Ishikawa (cell line): ENCODE measurements around the gene NPAS2.

Source experiments
- CEBPB ChIP-seq: IDR thresholded peaks from 2 replicates; pipeline ENCODE4 v1.6.1; 2012
- CREB1 ChIP-seq: IDR thresholded peaks from 2 replicates; pipeline ENCODE4 v1.6.1; 2012; ENCODE audit warnings: low read depth
- EGR1 ChIP-seq: IDR thresholded peaks from 2 replicates; pipeline ENCODE4 v1.6.1; 2012
- EP300 ChIP-seq: IDR thresholded peaks from 2 replicates; pipeline ENCODE4 v1.6.1; 2012; ENCODE audit warnings: borderline replicate concordance
- FOXM1 ChIP-seq: IDR thresholded peaks from 2 replicates; pipeline ENCODE4 v1.6.1; 2012; ENCODE audit warnings: low read depth, borderline replicate concordance
- NFIC ChIP-seq: IDR thresholded peaks from 2 replicates; pipeline ENCODE4 v1.6.1; 2012
- RAD21 ChIP-seq: IDR thresholded peaks from 2 replicates; pipeline ENCODE4 v1.6.1; 2012; ENCODE audit warnings: low read depth
- TAF1 ChIP-seq: IDR thresholded peaks from 2 replicates; pipeline ENCODE4 v1.6.1; 2012; ENCODE audit warnings: low read depth, mild to moderate bottlenecking
- TCF12 ChIP-seq: IDR thresholded peaks from 2 replicates; pipeline ENCODE4 v1.6.1; 2012; ENCODE audit warnings: low read depth
- TEAD4 ChIP-seq: IDR thresholded peaks from 2 replicates; pipeline ENCODE4 v1.6.1; 2012
- USF1 ChIP-seq: IDR thresholded peaks from 2 replicates; pipeline ENCODE4 v1.6.1; 2012
- YY1 ChIP-seq: IDR thresholded peaks from 2 replicates; pipeline ENCODE4 v1.6.1; 2012; ENCODE audit warnings: low read depth
- ZBTB7A ChIP-seq: IDR thresholded peaks from 2 replicates; pipeline ENCODE4 v1.6.1; 2012; ENCODE audit warnings: low read depth
- TF ChIP-seq, protein P1 (sequence below): IDR thresholded peaks from 2 replicates; pipeline ENCODE4 v1.6.1; 2012
- TF ChIP-seq, protein P2 (sequence below): IDR thresholded peaks from 2 replicates; pipeline ENCODE4 v1.6.1; 2012; ENCODE audit warnings: low read depth, mild to moderate bottlenecking

Gene NPAS2

DNA sequence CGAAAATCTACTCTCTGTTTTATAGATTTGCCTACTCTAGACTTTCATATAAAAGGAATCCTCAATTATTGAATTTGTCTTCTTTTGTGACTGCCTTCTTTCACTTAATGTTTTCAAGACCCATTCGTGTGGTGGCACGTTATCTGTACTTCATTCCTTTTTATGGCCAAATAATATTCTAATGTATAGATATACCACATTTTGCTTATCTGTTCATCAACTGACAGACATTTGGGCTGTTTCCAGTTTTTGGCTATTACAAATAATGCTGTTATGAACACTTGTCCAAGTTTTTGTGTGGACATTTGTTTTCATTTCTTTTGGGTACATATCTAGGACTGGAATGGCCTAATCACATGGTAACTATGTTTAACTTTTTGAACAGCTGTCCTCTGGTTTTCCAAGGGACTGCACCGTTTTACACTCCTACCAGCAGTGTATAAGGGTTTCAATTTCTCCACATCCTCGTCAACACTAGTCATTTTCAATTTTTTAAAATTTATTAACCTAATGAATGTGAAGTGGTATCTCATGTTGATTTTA, 9.3 kb upstream of the NPAS2 start:
- TF ChIP-seq YY1 (no peak), RAD21 (no peak), CREB1 (no peak), NFIC (no peak), EGR1 (no peak), TCF12 (no peak), TAF1 (no peak), USF1 (no peak), TEAD4 (no peak), CEBPB (no peak), EP300 (no peak), FOXM1 (no peak)
- TF ChIP-seq, protein P1, sequence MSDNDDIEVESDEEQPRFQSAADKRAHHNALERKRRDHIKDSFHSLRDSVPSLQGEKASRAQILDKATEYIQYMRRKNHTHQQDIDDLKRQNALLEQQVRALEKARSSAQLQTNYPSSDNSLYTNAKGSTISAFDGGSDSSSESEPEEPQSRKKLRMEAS = no peak
- TF ChIP-seq, protein P2, sequence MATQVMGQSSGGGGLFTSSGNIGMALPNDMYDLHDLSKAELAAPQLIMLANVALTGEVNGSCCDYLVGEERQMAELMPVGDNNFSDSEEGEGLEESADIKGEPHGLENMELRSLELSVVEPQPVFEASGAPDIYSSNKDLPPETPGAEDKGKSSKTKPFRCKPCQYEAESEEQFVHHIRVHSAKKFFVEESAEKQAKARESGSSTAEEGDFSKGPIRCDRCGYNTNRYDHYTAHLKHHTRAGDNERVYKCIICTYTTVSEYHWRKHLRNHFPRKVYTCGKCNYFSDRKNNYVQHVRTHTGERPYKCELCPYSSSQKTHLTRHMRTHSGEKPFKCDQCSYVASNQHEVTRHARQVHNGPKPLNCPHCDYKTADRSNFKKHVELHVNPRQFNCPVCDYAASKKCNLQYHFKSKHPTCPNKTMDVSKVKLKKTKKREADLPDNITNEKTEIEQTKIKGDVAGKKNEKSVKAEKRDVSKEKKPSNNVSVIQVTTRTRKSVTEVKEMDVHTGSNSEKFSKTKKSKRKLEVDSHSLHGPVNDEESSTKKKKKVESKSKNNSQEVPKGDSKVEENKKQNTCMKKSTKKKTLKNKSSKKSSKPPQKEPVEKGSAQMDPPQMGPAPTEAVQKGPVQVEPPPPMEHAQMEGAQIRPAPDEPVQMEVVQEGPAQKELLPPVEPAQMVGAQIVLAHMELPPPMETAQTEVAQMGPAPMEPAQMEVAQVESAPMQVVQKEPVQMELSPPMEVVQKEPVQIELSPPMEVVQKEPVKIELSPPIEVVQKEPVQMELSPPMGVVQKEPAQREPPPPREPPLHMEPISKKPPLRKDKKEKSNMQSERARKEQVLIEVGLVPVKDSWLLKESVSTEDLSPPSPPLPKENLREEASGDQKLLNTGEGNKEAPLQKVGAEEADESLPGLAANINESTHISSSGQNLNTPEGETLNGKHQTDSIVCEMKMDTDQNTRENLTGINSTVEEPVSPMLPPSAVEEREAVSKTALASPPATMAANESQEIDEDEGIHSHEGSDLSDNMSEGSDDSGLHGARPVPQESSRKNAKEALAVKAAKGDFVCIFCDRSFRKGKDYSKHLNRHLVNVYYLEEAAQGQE = no peak

DNA sequence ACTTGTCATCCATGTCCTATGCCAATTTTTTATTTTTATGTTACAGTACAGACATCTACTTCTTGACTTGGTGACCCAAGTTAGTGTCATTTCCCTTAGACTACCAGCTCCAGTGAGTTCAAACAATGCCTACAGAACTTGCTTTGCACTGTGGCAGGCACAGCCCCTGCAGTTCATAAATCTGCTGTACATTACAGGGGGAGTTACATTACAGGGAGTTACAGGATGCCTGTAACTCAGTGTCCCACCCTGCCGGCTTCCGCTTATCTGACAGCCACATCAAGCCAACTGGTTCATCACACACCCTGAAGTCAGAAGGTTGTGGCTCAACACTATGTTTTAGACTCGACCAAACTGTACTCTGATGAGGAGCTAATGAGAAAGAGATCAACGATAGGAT, 7.8 kb upstream of the NPAS2 start:
- TF ChIP-seq FOXM1 (no peak), TEAD4 (no peak), YY1 (no peak), CREB1 (no peak), TCF12 (no peak), EP300 (no peak), CEBPB (no peak), USF1 (no peak), EGR1 (no peak), TAF1 (no peak), ZBTB7A (no peak), NFIC (no peak), RAD21 (no peak)
- TF ChIP-seq, protein P1 = no peak
- TF ChIP-seq, protein P2 = no peak

DNA sequence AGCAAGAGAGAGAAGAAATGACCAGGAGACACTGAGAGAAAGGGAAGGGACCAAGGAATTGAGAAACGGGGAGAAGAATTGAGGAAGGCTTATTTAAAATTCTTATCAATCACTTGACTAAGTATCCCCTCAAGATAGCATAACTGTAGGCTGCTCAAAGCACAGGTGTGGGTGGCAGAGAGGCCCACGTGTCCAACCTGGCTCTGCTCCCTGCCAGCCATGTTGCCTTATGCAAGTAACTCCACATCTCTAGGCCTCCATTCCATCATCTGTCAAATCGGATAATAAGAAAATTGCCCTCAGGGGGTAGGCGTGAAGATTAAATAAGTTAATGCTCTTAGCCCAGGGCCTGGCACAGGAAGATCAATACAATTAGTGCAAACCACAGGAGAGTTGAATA, 7.4 kb upstream of the NPAS2 start:
- no peak for TF ChIP-seq EP300
- no peak for TF ChIP-seq EGR1
- TF ChIP-seq TAF1 = no peak
- no peak for TF ChIP-seq RAD21
- TF ChIP-seq TCF12 = no peak
- TF ChIP-seq YY1 = no peak
- TF ChIP-seq USF1 = no peak
- TF ChIP-seq CREB1 = no peak
- TF ChIP-seq, protein P1 = no peak
- TF ChIP-seq CEBPB = no peak
- no peak for TF ChIP-seq FOXM1
- no peak for TF ChIP-seq TEAD4
- TF ChIP-seq NFIC = no peak
- no peak for TF ChIP-seq ZBTB7A
- TF ChIP-seq, protein P2 = no peak

DNA sequence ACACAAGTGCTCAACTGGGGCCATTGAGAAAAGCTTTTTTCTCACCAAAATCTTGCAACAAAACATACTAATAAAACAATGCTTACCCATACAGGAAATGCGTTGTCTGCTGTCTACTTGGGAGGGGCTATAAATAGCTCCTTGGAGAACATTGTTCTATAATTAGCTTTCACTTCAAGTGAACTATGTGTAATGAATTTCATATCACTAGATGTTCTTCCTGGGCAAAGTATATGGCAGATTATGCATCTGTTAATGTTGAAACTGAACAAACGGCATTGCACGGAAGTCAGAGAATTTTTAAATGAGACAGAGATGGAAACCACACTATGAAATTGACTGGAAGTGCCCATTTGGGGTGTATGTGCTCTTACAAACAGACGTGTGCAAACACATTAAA, 6.4 kb upstream of the NPAS2 start:
- no peak for TF ChIP-seq CREB1
- TF ChIP-seq, protein P1 = no peak
- no peak for TF ChIP-seq RAD21
- TF ChIP-seq USF1 = no peak
- no peak for TF ChIP-seq EP300
- TF ChIP-seq YY1 = no peak
- TF ChIP-seq FOXM1 = no peak
- TF ChIP-seq TEAD4 = no peak
